Suprapubic skin (tissue), 4 donors: ENCODE measurements around the gene DIP2C. TPM values are rescaled to one million over a fixed set of nuclear protein-coding genes. Genes with fewer than 3 reads are reported as not detected.

Experiments
- DNase-seq, 2 donors: peaks; one replicate each; pipeline ENCODE4 v3.0.0-alpha.2; 2019; ENCODE audit warnings: low spot score in 2 of 2
- H3K27ac ChIP-seq: fragments of 200-600 bp; sonication (generic); one replicate; pipeline ENCODE4 v1.5.1; 2019
- H3K27me3 ChIP-seq: fragments of 200-600 bp; sonication (generic); one replicate; pipeline ENCODE4 v1.5.1; 2019
- H3K36me3 ChIP-seq: fragments of 200-600 bp; sonication (generic); one replicate; pipeline ENCODE4 v1.5.1; 2019
- H3K4me1 ChIP-seq: fragments of 200-600 bp; sonication (generic); one replicate; pipeline ENCODE4 v1.5.1; 2019
- H3K4me3 ChIP-seq: fragments of 200-600 bp; sonication (generic); one replicate; pipeline ENCODE4 v1.5.1; 2019; ENCODE audit warnings: mild to moderate bottlenecking
- H3K9me3 ChIP-seq: fragments of 200-600 bp; sonication (generic); one replicate; pipeline ENCODE4 v1.5.1; 2019
- EP300 ChIP-seq: sonication (generic); formaldehyde crosslinking; IDR thresholded peaks from one replicate; pipeline ENCODE4 v1.6.1; 2017; ENCODE audit warnings: antibody characterized with exemption
- POLR2A ChIP-seq, 2 donors: fragments of 450-650 bp; IDR thresholded peaks; one replicate each; pipeline ENCODE4 v1.6.1; 2017; ENCODE audit warnings: antibody characterized with exemption in 2 of 2, mild to moderate bottlenecking in 2 of 2, moderate library complexity in 2 of 2
- POLR2AphosphoS5 ChIP-seq, 3 donors: sonication (generic); formaldehyde crosslinking; IDR thresholded peaks; one replicate each; pipeline ENCODE4 v1.6.1; 2017; ENCODE audit warnings: antibody characterized with exemption in 3 of 3
- WGBS: methylation state at CpG from one replicate; pipeline ENCODE4 v1.1.5; 2018; 5-methylcytosine and 5-hydroxymethylcytosine counted together
- total RNA-seq, 4 donors: library from RNA; depleted of rRNA; stranded (reverse); fragments of >200 nt; gene quantifications; one replicate each; pipeline ENCODE4 v1.1.0, GENCODE V29; 2016
- TF ChIP-seq, protein P1 (sequence below), 2 donors: fragments of 200-600 bp in 1 of 2; fragments of 450-650 bp in 1 of 2; sonication (generic) in 1 of 2; IDR thresholded peaks; one replicate each; pipeline ENCODE4 v1.5.1; 2016 to 2019; ENCODE audit warnings: antibody characterized with exemption in 2 of 2, mild to moderate bottlenecking in 1 of 2, moderate library complexity in 1 of 2

DIP2C gene
- total RNA-seq, 4 donors from 2014 or later = 6.7 to 23.3 (median 14.7) TPM

DNA sequence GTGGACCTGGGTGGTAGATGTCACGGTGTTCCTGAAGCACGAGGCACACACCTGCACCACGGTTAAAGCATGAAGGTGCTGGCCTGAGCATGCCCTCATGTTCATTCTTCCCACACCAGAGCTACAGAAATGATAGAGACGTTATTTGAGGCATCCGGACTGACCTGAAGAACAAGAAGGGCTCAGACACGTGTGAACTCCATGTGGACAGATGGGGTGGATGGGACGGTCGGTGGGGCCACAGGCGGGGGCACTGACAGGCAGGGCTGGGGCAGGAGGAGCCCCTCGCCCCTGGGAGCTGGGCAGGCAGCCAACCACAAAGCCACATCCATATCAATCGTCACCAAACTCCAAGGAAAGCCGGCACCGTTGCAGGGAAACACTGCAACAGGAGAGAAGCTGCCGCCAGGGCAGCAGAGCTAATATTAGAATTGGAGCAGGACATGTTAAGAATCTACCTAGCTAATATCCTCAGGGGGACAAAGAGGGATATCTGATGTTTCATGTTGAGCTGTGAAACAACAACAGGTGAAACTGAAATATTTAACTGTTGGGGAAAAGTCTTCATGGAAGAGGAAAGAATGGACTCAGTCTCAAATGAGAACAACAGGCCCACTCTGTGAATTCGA lies 37.8 kb upstream of the DIP2C start:
- H3K36me3 ChIP-seq = no peaks in the 10 kb centered on the region
- 58% methylated on average over 13 of the region's 15 CpGs for WGBS
- no peaks in the 10 kb centered on the region for H3K9me3 ChIP-seq
- no peaks in the 10 kb centered on the region for H3K4me1 ChIP-seq
- H3K27me3 ChIP-seq = peaks cover 7% of the 10 kb centered on the region
- no peak for DNase-seq
- TF ChIP-seq, protein P1, sequence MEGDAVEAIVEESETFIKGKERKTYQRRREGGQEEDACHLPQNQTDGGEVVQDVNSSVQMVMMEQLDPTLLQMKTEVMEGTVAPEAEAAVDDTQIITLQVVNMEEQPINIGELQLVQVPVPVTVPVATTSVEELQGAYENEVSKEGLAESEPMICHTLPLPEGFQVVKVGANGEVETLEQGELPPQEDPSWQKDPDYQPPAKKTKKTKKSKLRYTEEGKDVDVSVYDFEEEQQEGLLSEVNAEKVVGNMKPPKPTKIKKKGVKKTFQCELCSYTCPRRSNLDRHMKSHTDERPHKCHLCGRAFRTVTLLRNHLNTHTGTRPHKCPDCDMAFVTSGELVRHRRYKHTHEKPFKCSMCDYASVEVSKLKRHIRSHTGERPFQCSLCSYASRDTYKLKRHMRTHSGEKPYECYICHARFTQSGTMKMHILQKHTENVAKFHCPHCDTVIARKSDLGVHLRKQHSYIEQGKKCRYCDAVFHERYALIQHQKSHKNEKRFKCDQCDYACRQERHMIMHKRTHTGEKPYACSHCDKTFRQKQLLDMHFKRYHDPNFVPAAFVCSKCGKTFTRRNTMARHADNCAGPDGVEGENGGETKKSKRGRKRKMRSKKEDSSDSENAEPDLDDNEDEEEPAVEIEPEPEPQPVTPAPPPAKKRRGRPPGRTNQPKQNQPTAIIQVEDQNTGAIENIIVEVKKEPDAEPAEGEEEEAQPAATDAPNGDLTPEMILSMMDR (IDR thresholded peaks at IDR 0.05) = no peak
- TF ChIP-seq EP300 (no peak), POLR2A (IDR thresholded peaks at IDR 0.05) (no peak), POLR2AphosphoS5 (IDR thresholded peaks at IDR 0.05) (no peak)
- no peak overlapping the region for H3K4me3 ChIP-seq
- H3K27ac ChIP-seq = no peak overlapping the region

DNA sequence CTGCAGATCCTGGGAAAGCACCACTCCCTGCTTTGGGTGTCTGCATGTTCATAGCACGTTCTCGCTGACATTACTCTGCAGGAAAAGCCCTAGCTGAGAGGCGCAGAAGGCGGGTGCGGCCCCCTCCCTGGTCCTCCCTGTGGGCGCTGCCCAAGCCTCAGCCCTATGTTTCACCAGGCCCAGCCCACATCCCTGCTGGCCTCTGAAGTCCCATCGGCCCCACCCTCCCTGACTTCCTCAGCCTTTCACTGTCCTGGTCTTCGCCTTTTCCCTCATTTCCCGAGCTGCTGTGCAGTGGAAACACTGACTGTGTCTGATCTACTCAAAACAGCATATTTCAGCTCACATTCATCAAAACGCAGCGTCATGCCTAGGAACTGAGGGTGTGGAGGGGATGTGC lies 36.3 kb upstream of the DIP2C start:
- no peaks in the 10 kb centered on the region for H3K4me1 ChIP-seq
- no peaks in the 10 kb centered on the region for H3K36me3 ChIP-seq
- no peak for TF ChIP-seq EP300
- TF ChIP-seq POLR2A (IDR thresholded peaks at IDR 0.05) = no peak
- TF ChIP-seq POLR2AphosphoS5 (IDR thresholded peaks at IDR 0.05) = no peak
- TF ChIP-seq, protein P1 (IDR thresholded peaks at IDR 0.05) = no peak
- no peak overlapping the region for H3K4me3 ChIP-seq
- 51% methylated on average over 11 of the region's 11 CpGs for WGBS
- no peaks in the 10 kb centered on the region for H3K9me3 ChIP-seq
- no peak for DNase-seq
- H3K27ac ChIP-seq = no peak overlapping the region
- peaks cover 7% of the 10 kb centered on the region for H3K27me3 ChIP-seq

DNA sequence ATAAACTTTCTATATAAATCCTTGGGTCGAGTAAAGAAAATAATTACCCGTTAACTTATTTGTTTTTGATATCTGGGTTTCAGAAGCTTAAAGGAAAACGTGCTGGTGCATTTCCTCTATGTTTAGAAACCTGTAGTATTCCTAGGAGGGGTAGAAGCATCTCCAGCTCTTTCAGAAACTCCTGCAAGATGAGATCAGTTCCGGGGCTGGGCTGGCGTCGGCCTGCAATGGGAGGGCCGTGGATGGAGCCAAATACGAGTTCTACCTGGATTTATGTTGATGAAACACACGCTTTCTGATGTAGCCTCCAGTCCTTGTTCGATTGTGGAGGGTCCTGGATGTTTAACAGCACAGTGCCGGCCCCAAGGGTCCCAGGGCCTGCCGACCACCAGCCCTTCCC lies 35.8 kb upstream of the DIP2C start:
- TF ChIP-seq POLR2A (IDR thresholded peaks at IDR 0.05) = no peak
- TF ChIP-seq POLR2AphosphoS5 (IDR thresholded peaks at IDR 0.05) = no peak
- TF ChIP-seq, protein P1 (IDR thresholded peaks at IDR 0.05) = no peak
- TF ChIP-seq EP300 = no peak
- Histone ChIP-seq H3K27me3 (peaks cover 7% of the 10 kb centered on the region), H3K4me1 (no peaks in the 10 kb centered on the region), H3K4me3 (no peak overlapping the region), H3K36me3 (no peaks in the 10 kb centered on the region), H3K9me3 (no peaks in the 10 kb centered on the region), H3K27ac (no peak overlapping the region)
- no peak for DNase-seq
- 55% methylated on average over 11 of the region's 12 CpGs for whole genome bisulfite sequencing

DNA sequence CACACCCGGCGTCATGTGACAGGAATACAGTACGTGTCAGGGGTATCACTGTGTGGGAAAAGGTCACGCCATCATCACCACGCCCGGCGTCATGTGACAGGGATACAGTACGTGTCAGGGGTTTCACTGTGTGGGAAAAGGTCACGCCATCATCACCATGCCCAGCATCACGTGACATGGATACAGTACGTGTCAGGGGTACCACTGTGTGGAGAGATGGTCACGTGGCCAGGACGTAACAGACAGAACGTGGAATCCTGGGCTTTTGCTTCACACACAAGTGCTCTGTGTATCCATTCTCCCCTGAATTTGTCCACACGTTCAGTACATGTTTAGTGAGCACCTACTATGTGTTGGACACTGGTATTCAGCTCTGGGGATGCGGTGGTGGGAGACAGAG lies 34.5 kb upstream of the DIP2C start:
- no peak for TF ChIP-seq POLR2AphosphoS5 (IDR thresholded peaks at IDR 0.05)
- TF ChIP-seq, protein P1 (IDR thresholded peaks at IDR 0.05) = no peak
- TF ChIP-seq POLR2A (IDR thresholded peaks at IDR 0.05) = no peak
- no peak for TF ChIP-seq EP300

DNA sequence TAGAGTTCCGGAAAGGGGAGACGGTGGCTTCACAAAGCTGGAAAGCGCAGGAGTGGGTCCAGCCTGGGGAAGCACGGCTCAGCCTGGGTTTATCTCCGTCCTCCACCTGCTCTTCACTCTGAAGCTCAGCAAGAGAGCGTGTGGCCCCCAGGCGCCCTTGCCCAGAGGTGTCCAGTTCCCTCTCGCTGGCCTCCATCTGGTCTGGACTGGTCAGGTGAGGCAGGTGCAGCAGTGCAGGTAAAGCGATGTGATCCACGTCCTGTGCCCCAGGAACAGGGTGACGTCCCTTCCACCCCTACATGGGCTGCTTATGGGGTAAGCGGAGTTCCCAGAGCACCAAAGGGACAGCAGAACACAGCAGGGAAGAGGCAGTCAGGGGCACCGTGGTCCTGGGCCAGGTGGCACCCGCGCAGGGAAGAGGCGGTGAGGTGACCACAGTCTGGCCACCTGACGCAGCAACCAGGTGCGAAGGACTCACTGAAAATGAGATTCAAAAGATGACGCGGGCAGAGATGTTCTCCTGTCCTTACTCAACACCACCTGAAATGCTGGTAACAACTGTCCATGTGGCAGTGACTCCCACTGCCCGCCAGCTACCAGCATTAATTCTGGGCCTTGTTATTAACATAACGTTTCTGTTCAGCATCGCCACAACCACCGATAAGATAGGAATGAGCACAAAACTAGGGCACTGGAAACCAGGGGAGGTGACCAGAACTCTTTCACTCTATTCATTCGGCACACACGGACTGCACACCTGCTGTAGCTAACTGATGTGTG lies 33.0 kb upstream of the DIP2C start:
- no peak for DNase-seq
- H3K4me3 ChIP-seq = no peak overlapping the region
- no peaks in the 10 kb centered on the region for H3K4me1 ChIP-seq
- WGBS = 93% methylated on average over 24 of the region's 26 CpGs
- H3K27me3 ChIP-seq = no peaks in the 10 kb centered on the region
- H3K36me3 ChIP-seq = no peaks in the 10 kb centered on the region
- TF ChIP-seq, protein P1 (IDR thresholded peaks at IDR 0.05) = no peak
- TF ChIP-seq POLR2AphosphoS5 (IDR thresholded peaks at IDR 0.05) (no peak), POLR2A (IDR thresholded peaks at IDR 0.05) (no peak), EP300 (no peak)
- H3K9me3 ChIP-seq = no peaks in the 10 kb centered on the region
- no peak overlapping the region for H3K27ac ChIP-seq

More for the DNA sequence above, 34.5 kb upstream of the DIP2C start:
- H3K36me3 ChIP-seq = no peaks in the 10 kb centered on the region
- H3K4me3 ChIP-seq = no peak overlapping the region
- no peak overlapping the region for H3K27ac ChIP-seq
- no peaks in the 10 kb centered on the region for H3K27me3 ChIP-seq
- H3K4me1 ChIP-seq = no peaks in the 10 kb centered on the region
- H3K9me3 ChIP-seq = no peaks in the 10 kb centered on the region
- 94% methylated on average over 9 of the region's 16 CpGs for whole genome bisulfite sequencing
- DNase-seq = no peak
